Thyroid gland (tissue), 4 donors: ENCODE measurements around the gene MDC1. TPM values are rescaled to one million over a fixed set of nuclear protein-coding genes. Genes with fewer than 3 reads are reported as not detected.
"Not testable (repeated sequence)": the region's sequence is repeated elsewhere in the genome, so short reads cannot be mapped to it uniquely, and the experiment has no call there.

Experiments
- DNase-seq, 2 donors: peaks; one replicate each; pipeline ENCODE4 v3.0.0-alpha.2; 2019
- H3K27ac ChIP-seq, 3 donors: fragments of 200-600 bp; sonication (generic); 1 replicate in 2 of 3; 2 replicates in 1 of 3; pipeline ENCODE4 v1.5.1; 2016 to 2019; ENCODE audit warnings: mild to moderate bottlenecking in 1 of 3, moderate library complexity in 1 of 3
- H3K27me3 ChIP-seq: fragments of 200-600 bp; sonication (generic); one replicate; pipeline ENCODE4 v1.5.1; 2019
- H3K36me3 ChIP-seq, 2 donors: fragments of 200-600 bp; sonication (generic); one replicate each; pipeline ENCODE4 v1.5.1; 2016 to 2019
- H3K4me1 ChIP-seq, 2 donors: fragments of 200-600 bp; sonication (generic); one replicate each; pipeline ENCODE4 v1.5.1; 2017 to 2019
- H3K4me3 ChIP-seq, 3 donors: fragments of 200-600 bp; sonication (generic); replicated peaks in 1 of 3; 1 replicate in 2 of 3; 2 replicates in 1 of 3; pipeline ENCODE4 v1.5.1; 2016; ENCODE audit warnings: mild to moderate bottlenecking in 1 of 3
- H3K9me3 ChIP-seq: fragments of 200-600 bp; sonication (generic); one replicate; pipeline ENCODE4 v1.5.1; 2017
- POLR2A ChIP-seq, 2 donors: fragments of 450-650 bp; IDR thresholded peaks; one replicate each; pipeline ENCODE4 v1.6.1; 2017; ENCODE audit warnings: antibody characterized with exemption in 2 of 2, mild to moderate bottlenecking in 2 of 2, moderate library complexity in 1 of 2
- WGBS, 2 donors: methylation state at CpG; one replicate each; pipeline ENCODE4 v1.1.5; 2017; 5-methylcytosine and 5-hydroxymethylcytosine counted together
- intact Hi-C: fragments of 100-400 bp; cut with DNase I; formaldehyde crosslinking; loops from one replicate; pipeline ENCODE4 v1.15.1; 2023
- total RNA-seq, 4 donors: library from RNA; depleted of rRNA; stranded (reverse); fragments of >200 nt; gene quantifications; one replicate each; pipeline ENCODE4 v1.2.3, GENCODE V29; 2016
- TF ChIP-seq, protein P1 (sequence below), 6 experiments: fragments of 200-600 bp in 3 of 6; fragments of 450-650 bp in 3 of 6; sonication (generic) in 3 of 6; IDR thresholded peaks; one replicate each; pipeline ENCODE4 v1.5.1; 2016 to 2019; ENCODE audit warnings: antibody characterized with exemption in 6 of 6, mild to moderate bottlenecking in 2 of 6, inconsistent platforms in 1 of 6, moderate library complexity in 1 of 6

MDC1 gene, protein sequence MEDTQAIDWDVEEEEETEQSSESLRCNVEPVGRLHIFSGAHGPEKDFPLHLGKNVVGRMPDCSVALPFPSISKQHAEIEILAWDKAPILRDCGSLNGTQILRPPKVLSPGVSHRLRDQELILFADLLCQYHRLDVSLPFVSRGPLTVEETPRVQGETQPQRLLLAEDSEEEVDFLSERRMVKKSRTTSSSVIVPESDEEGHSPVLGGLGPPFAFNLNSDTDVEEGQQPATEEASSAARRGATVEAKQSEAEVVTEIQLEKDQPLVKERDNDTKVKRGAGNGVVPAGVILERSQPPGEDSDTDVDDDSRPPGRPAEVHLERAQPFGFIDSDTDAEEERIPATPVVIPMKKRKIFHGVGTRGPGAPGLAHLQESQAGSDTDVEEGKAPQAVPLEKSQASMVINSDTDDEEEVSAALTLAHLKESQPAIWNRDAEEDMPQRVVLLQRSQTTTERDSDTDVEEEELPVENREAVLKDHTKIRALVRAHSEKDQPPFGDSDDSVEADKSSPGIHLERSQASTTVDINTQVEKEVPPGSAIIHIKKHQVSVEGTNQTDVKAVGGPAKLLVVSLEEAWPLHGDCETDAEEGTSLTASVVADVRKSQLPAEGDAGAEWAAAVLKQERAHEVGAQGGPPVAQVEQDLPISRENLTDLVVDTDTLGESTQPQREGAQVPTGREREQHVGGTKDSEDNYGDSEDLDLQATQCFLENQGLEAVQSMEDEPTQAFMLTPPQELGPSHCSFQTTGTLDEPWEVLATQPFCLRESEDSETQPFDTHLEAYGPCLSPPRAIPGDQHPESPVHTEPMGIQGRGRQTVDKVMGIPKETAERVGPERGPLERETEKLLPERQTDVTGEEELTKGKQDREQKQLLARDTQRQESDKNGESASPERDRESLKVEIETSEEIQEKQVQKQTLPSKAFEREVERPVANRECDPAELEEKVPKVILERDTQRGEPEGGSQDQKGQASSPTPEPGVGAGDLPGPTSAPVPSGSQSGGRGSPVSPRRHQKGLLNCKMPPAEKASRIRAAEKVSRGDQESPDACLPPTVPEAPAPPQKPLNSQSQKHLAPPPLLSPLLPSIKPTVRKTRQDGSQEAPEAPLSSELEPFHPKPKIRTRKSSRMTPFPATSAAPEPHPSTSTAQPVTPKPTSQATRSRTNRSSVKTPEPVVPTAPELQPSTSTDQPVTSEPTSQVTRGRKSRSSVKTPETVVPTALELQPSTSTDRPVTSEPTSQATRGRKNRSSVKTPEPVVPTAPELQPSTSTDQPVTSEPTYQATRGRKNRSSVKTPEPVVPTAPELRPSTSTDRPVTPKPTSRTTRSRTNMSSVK (N-terminal part only)
- total RNA-seq: 10 to 100 TPM; 15.3 to 27.2 (median 20.2) TPM

DNA sequence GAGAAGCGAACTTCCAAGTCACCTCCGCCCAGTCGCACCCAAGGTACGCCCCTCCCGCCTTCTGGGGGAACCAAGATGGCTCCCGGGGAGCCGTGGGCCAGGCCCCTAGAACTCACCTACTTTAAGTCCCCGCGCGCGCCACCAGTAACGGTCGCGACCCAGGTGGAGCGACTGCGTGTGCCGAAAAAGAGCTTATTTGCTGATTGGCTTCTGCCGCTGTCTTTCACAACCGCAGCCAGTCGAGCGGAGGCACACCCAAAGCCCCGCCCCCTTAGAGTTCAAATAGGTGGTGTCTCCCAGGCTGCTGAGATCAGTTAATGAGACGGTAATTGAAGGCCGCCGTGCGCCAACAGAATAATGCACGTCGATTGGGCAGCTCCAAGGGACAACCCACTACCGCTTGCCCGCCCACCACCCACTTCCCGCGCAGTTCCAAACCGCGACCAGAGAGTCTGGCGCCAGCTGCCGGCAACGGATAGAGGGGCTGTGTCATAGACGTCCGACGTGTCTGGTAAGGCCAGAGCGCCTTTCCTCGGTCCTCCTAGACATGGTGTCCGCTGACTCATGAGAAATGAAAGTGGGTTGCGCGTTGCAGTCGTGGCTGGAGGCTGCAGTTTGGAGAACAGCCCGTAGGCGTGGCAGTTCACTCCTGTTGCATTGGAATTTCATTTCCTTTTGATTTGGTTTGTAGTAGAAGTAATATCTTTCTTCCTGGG lies at the start of gene MDC1:
Gene MDC1, minus strand, starts transcription at position 153 of the 716 bp plus-strand sequence. CDS start 2,106 bp downstream, outside the sequence.
- H3K9me3 ChIP-seq: no peaks in the 10 kb centered on the region
- intact Hi-C loops: no loop called here

DNA sequence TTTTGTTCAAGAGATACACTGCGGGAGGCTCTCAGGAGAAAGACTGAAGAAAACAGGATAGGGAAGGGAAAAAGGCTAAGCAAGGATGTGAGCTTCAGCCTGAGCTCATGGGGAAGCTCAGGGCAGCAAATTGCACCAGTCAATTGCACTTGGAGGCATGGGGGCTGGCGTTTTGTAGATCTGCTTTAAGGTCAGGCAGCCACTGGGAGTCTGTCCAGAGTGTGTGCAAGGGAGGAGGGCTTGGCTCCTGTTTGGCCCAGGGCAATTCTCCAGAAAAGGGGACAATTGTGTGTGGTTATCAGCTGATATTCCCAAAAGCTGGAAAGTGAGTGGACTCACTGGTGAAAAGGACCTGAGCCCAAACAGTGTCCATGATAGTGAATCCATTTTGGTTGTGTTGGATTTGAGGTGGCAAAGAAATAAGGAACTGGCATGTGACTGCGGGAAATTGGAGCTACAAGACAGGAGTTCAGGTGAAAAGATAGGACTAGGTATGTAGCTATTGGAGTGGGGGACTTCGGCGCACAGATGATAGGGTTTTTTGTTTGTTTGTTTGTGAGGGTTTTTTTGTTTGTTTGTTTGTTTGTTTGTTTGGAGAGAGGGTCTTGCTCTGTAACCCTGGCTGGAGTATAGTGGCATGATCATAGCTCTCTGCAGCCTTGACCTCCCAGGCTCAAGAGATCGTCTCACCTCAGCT lies 49.5 kb upstream of the MDC1 start:
- no peak for TF ChIP-seq POLR2A (IDR thresholded peaks at IDR 0.05)
- TF ChIP-seq, protein P1, sequence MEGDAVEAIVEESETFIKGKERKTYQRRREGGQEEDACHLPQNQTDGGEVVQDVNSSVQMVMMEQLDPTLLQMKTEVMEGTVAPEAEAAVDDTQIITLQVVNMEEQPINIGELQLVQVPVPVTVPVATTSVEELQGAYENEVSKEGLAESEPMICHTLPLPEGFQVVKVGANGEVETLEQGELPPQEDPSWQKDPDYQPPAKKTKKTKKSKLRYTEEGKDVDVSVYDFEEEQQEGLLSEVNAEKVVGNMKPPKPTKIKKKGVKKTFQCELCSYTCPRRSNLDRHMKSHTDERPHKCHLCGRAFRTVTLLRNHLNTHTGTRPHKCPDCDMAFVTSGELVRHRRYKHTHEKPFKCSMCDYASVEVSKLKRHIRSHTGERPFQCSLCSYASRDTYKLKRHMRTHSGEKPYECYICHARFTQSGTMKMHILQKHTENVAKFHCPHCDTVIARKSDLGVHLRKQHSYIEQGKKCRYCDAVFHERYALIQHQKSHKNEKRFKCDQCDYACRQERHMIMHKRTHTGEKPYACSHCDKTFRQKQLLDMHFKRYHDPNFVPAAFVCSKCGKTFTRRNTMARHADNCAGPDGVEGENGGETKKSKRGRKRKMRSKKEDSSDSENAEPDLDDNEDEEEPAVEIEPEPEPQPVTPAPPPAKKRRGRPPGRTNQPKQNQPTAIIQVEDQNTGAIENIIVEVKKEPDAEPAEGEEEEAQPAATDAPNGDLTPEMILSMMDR (IDR thresholded peaks at IDR 0.05): no peak
- Histone ChIP-seq H3K9me3 (no peaks in the 10 kb centered on the region), H3K4me1 (peaks cover 20 to 64% of the 10 kb centered on the region in 2 donors), H3K36me3 (no peaks in the 10 kb centered on the region), H3K27me3 (no peaks in the 10 kb centered on the region), H3K4me3 (no peak overlapping the region), H3K27ac (peak overlapping the region; percentile 1 to 36 (median 14))
- WGBS, 2 donors: 75 to 79% methylated on average over 6 of the region's 6 CpGs
- intact Hi-C loops: no loop called here
- peak; percentile 40 to 45 for DNase-seq

More for the DNA sequence above, at the start of gene MDC1:
- Histone ChIP-seq H3K4me3 (peak within 1 kb of the TSS; percentile 12 to 75 (median 59)), H3K27me3 (no peaks in the 10 kb centered on the region), H3K4me1 (peaks cover 21 to 37% of the 10 kb centered on the region in 2 donors), H3K27ac (peak within 1 kb of the TSS; percentile 92 to 99 (median 95)), H3K36me3 (peaks cover 11 to 22% of the 10 kb centered on the region in 2 donors)
- TF ChIP-seq, protein P1 (IDR thresholded peaks at IDR 0.05): peak in 5 of 6 experiments; percentile 20 to 49 (median 43)
- peak in 1 of 2 donors; percentile 94 for TF ChIP-seq POLR2A (IDR thresholded peaks at IDR 0.05)
- WGBS, 2 donors: 0% methylated on average over 15 to 46 of the region's 48 CpGs
- peak; percentile 100 for DNase-seq

DNA sequence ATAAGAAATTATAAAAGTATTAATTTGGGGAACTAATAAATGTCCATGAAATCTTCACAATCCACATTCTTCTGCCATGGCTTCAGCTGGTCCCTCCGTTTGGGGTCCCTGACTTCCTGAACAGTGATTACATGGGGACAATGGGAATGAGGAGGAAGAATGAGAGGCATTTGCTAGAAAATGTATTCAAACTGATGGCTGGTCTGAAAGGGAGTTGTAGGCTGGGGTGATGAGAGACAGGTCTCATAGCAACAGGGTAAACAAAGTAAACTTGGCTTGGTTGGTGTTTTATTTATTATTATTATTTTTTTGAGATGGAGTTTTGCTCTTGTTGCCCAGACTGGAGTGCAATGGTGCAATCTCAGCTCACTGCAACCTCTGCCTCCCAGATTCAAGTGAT lies 48.4 kb upstream of the MDC1 start:
- H3K27me3 ChIP-seq, H3K9me3 ChIP-seq, H3K36me3 ChIP-seq, intact Hi-C loops, H3K4me3 ChIP-seq, DNase-seq: not testable (repeated sequence)
- 86 to 88% methylated on average over 1 of the region's 1 CpG for WGBS, 2 donors
- Histone ChIP-seq H3K27ac (peak overlapping the region in 1 of 3 donors; percentile 14), H3K4me1 (peaks cover 27 to 73% of the 10 kb centered on the region in 2 donors)

DNA sequence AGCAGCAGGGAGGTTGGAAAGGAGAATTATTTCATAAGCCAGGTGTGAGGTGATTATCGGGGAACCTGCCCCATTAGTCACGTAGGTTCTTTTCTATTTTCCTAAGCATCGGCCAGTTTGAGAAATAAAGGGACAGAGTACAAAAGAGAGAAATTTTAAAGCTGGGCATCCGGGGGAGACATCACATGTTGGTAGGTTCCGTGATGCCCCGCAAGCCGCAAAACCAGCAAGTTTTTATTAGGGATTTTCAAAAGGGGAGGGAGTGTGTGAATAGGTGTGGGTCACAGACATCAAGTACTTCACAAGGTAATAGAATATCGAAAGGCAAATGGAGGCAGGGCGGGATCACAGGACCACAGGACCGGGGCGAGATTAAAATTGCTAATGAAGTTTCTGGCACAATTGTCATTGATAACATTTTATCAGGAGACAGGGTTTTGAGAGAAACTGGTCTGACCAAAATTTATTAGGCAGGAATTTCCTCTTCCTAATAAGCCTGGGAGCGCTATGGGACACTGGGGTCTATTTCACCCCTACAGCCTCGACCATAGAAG lies 47.5 kb upstream of the MDC1 start:
- H3K4me3 ChIP-seq, DNase-seq, intact Hi-C loops, H3K36me3 ChIP-seq, H3K9me3 ChIP-seq, H3K27me3 ChIP-seq: not testable (repeated sequence)
- Histone ChIP-seq H3K4me1 (peaks cover 34 to 78% of the 10 kb centered on the region in 2 donors), H3K27ac (peak overlapping the region; percentile 62 to 90 (median 88))
- WGBS, 2 donors: 59 to 69% methylated on average over 13 of the region's 13 CpGs
